CD4-positive, alpha-beta memory T cell (primary cell): ENCODE measurements around the gene UNC50. TPM values are rescaled to one million over a fixed set of nuclear protein-coding genes. Genes with fewer than 3 reads are reported as not detected.

ENCODE experiments used
- polyA plus RNA-seq, 2 donors: library from polyadenylated mRNA; unstranded; fragments of 300-500 nt; fragmentation: Illumina TruSeq; gene quantifications; one replicate each; pipeline ENCODE4 v1.2.3, GENCODE V29; 2021
- total RNA-seq, 2 experiments: library from RNA; stranded (reverse); gene quantifications; one replicate each; pipeline ENCODE4 v1.2.3, GENCODE V29; 2021

UNC50 gene
- total and polyA plus RNA-seq, 4 experiments from 2014 or later = 41.8 to 48.8 (median 45.4) TPM

Other genes with a start within 250 kb of the UNC50 start
- 100 to 1,000 TPM; 133 TPM for gene INPP4A, start 163.7 kb upstream of the UNC50 start, total RNA-seq
- 10 to 100 TPM; 30.5 to 50.7 TPM for gene INPP4A, start 163.7 kb upstream of the UNC50 start, polyA plus RNA-seq
- gene COA5, start 77 bp upstream of the UNC50 start, total RNA-seq = 10 to 100 TPM; 51.3 to 52.4 TPM
- gene COA5, start 77 bp upstream of the UNC50 start, polyA plus RNA-seq = 10 to 100 TPM; 32.4 to 40.8 TPM
- gene MGAT4A, start 122.5 kb downstream of the UNC50 start, total RNA-seq = 100 to 1,000 TPM; 256 to 270 TPM
- gene MGAT4A, start 122.5 kb downstream of the UNC50 start, polyA plus RNA-seq = 100 to 1,000 TPM; 223 to 336 TPM